Measurements from ENCODE around the gene DOCK1. TPM values are rescaled to one million over a fixed set of nuclear protein-coding genes. Genes with fewer than 3 reads are reported as not detected.

Gene DOCK1
- total RNA-seq, 1 donor from 2014 or later, result 25.8 TPM

- TF ChIP-seq, protein P1, sequence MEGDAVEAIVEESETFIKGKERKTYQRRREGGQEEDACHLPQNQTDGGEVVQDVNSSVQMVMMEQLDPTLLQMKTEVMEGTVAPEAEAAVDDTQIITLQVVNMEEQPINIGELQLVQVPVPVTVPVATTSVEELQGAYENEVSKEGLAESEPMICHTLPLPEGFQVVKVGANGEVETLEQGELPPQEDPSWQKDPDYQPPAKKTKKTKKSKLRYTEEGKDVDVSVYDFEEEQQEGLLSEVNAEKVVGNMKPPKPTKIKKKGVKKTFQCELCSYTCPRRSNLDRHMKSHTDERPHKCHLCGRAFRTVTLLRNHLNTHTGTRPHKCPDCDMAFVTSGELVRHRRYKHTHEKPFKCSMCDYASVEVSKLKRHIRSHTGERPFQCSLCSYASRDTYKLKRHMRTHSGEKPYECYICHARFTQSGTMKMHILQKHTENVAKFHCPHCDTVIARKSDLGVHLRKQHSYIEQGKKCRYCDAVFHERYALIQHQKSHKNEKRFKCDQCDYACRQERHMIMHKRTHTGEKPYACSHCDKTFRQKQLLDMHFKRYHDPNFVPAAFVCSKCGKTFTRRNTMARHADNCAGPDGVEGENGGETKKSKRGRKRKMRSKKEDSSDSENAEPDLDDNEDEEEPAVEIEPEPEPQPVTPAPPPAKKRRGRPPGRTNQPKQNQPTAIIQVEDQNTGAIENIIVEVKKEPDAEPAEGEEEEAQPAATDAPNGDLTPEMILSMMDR (IDR thresholded peaks at IDR 0.05), result no peak
- no peak overlapping the region for H3K27ac ChIP-seq
- no peak for DNase-seq (ENCODE audit: low spot score in 2 of 2)
- H3K27me3 ChIP-seq, result no peaks in the 10 kb centered on the region
- intact Hi-C loops (cut with DNase I), result no loop called here
- no peaks in the 10 kb centered on the region for H3K4me1 ChIP-seq
- H3K36me3 ChIP-seq, result no peaks in the 10 kb centered on the region
- H3K4me3 ChIP-seq, result no peak overlapping the region
- H3K9me3 ChIP-seq, result no peaks in the 10 kb centered on the region
Observed at GRCh38 chr10:127161482-127161881, 256.3 kb downstream of the DOCK1 start.

DNA sequence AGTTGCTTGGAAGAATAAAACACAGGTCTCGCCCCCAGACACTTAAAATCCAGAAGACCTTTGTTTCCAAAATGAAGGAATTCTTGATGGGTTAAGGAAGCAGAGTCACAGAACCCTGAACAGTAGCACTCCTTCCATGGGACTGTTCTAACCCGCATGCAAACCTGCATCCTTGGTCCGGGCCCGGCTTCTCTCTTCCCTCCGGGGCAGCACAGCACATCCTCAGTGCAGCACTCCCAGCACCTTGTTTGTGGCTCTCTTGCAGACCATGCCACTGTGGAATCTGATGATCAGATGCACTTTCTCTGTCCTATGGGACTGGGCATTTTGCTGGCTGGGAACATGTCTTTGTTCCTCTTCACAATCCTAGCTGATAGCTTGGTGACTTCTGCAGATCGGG, 257.6 kb downstream of the DOCK1 start:
- H3K4me1 ChIP-seq, result no peaks in the 10 kb centered on the region
- no peak overlapping the region for H3K4me3 ChIP-seq
- DNase-seq (ENCODE audit: low spot score in 2 of 2), result no peak
- TF ChIP-seq, protein P1 (IDR thresholded peaks at IDR 0.05), result no peak
- H3K9me3 ChIP-seq, result no peaks in the 10 kb centered on the region
- H3K27me3 ChIP-seq, result no peaks in the 10 kb centered on the region
- no peaks in the 10 kb centered on the region for H3K36me3 ChIP-seq
- H3K27ac ChIP-seq, result no peak overlapping the region
- intact Hi-C loops (cut with DNase I), result no loop called here

- no peaks in the 10 kb centered on the region for H3K4me1 ChIP-seq
- intact Hi-C loops (cut with DNase I), result no loop called here
- H3K4me3 ChIP-seq, result no peak overlapping the region
- H3K27me3 ChIP-seq, result no peaks in the 10 kb centered on the region
- H3K9me3 ChIP-seq, result no peaks in the 10 kb centered on the region
- TF ChIP-seq, protein P1 (IDR thresholded peaks at IDR 0.05), result no peak
- DNase-seq (ENCODE audit: low spot score in 2 of 2), result no peak
- H3K36me3 ChIP-seq, result no peaks in the 10 kb centered on the region
- H3K27ac ChIP-seq, result no peak overlapping the region
Observed at GRCh38 chr10:127168261-127168660, 263.0 kb downstream of the DOCK1 start.

- peaks cover 0 to 4% of the 10 kb centered on the region in 2 donors for H3K36me3 ChIP-seq
- no peaks in the 10 kb centered on the region for H3K9me3 ChIP-seq
- H3K4me3 ChIP-seq, result no peak overlapping the region
- TF ChIP-seq, protein P1 (IDR thresholded peaks at IDR 0.05), result no peak
- H3K4me1 ChIP-seq, result no peaks in the 10 kb centered on the region
- DNase-seq (ENCODE audit: low spot score in 2 of 2), result no peak
- intact Hi-C loops (cut with DNase I), result no loop called here
- H3K27ac ChIP-seq, result no peak overlapping the region
- no peaks in the 10 kb centered on the region for H3K27me3 ChIP-seq
Observed at GRCh38 chr10:127174866-127175265, 269.6 kb downstream of the DOCK1 start.

- DNase-seq (ENCODE audit: low spot score in 2 of 2), result no peak
- Histone ChIP-seq H3K9me3 (no peaks in the 10 kb centered on the region), H3K4me1 (no peaks in the 10 kb centered on the region), H3K4me3 (no peak overlapping the region), H3K27ac (no peak overlapping the region), H3K36me3 (peaks cover 0 to 4% of the 10 kb centered on the region in 2 donors), H3K27me3 (no peaks in the 10 kb centered on the region)
- intact Hi-C loops (cut with DNase I), result no loop called here
- TF ChIP-seq, protein P1 (IDR thresholded peaks at IDR 0.05), result no peak
Observed at GRCh38 chr10:127175357-127176110, 270.3 kb downstream of the DOCK1 start.
